GM23338 (cell line): Measurements from ENCODE around the gene ADGB. TPM values are rescaled to one million over a fixed set of nuclear protein-coding genes. Genes with fewer than 3 reads are reported as not detected.
A peak's percentile ranks its signal among the peaks of the same experiment; 100 is the strongest.

Experiments used
- ATAC-seq: fragments of 200-7000 bp; cut with Tn5 transposase; 3 replicates; pipeline ENCODE4 v1.9.1; 2020
- DNase-seq: peaks from one replicate; pipeline ENCODE4 v3.0.0-alpha.2; 2015; ENCODE audit warnings: low spot score
- H2AFZ ChIP-seq: fragments of 200-600 bp; sonication (generic); 2 replicates; pipeline ENCODE4 v1.8.0; 2016; ENCODE audit warnings: antibody characterized with exemption, mild to moderate bottlenecking, moderate library complexity
- H3F3A ChIP-seq: fragments of 200-600 bp; sonication (generic); replicated peaks from 2 replicates; pipeline ENCODE4 v1.8.0; 2017; ENCODE audit warnings: antibody characterized with exemption, mixed run types, low read depth
- H3K27ac ChIP-seq: fragments of 200-600 bp; sonication (generic); 2 replicates; pipeline ENCODE4 v1.6.1; 2016; ENCODE audit warnings: low read depth
- H3K27me3 ChIP-seq: fragments of 200-600 bp; sonication (generic); 2 replicates; pipeline ENCODE4 v1.8.0; 2016; ENCODE audit warnings: mild to moderate bottlenecking, mixed run types, moderate library complexity; ENCODE audit not compliant: insufficient read depth
- H3K36me3 ChIP-seq: fragments of 200-600 bp; sonication (generic); 2 replicates; pipeline ENCODE4 v1.8.0; 2016; ENCODE audit warnings: mild to moderate bottlenecking; ENCODE audit not compliant: insufficient read depth
- H3K4me1 ChIP-seq: fragments of 200-600 bp; sonication (generic); 2 replicates; pipeline ENCODE4 v1.8.0; 2016; ENCODE audit warnings: mild to moderate bottlenecking, moderate library complexity; ENCODE audit not compliant: insufficient read depth
- H3K4me2 ChIP-seq: fragments of 200-600 bp; sonication (generic); 2 replicates; pipeline ENCODE4 v1.7.1; 2017; ENCODE audit warnings: mixed run types
- H3K4me3 ChIP-seq: fragments of 200-600 bp; sonication (generic); 2 replicates; pipeline ENCODE4 v1.6.1; 2016; ENCODE audit warnings: mixed run types
- H3K79me2 ChIP-seq: fragments of 200-600 bp; sonication (generic); replicated peaks from 2 replicates; pipeline ENCODE4 v1.8.0; 2017; ENCODE audit warnings: mild to moderate bottlenecking; ENCODE audit not compliant: insufficient read depth
- H3K9me2 ChIP-seq: fragments of 200-600 bp; sonication (generic); 2 replicates; pipeline ENCODE4 v1.8.0; 2017; ENCODE audit not compliant: insufficient read depth
- H4K20me1 ChIP-seq: fragments of 200-600 bp; sonication (generic); replicated peaks from 2 replicates; pipeline ENCODE4 v1.8.0; 2017; ENCODE audit warnings: mild to moderate bottlenecking; ENCODE audit not compliant: insufficient read depth
- H3K27ac Mint-ChIP-seq: 2 replicates; pipeline ENCODE4 v1.8.0; 2020; ENCODE audit warnings: inconsistent platforms, mild to moderate bottlenecking, moderate library complexity, mixed read lengths
- H3K27me3 Mint-ChIP-seq: 3 replicates; pipeline ENCODE4 v1.8.0; 2022; ENCODE audit warnings: low read depth, mild to moderate bottlenecking, moderate library complexity, mixed read lengths, inconsistent platforms; ENCODE audit not compliant: insufficient read depth, poor library complexity
- H3K36me3 Mint-ChIP-seq: 3 replicates; pipeline ENCODE4 v1.8.0; 2021; ENCODE audit warnings: low read depth, mild to moderate bottlenecking, inconsistent platforms, moderate library complexity, mixed read lengths
- H3K4me1 Mint-ChIP-seq: 3 replicates; pipeline ENCODE4 v1.8.0; 2020; ENCODE audit warnings: mild to moderate bottlenecking, inconsistent platforms, mixed read lengths
- H3K4me3 Mint-ChIP-seq: 3 replicates; pipeline ENCODE4 v1.8.0; 2021; ENCODE audit warnings: moderate library complexity, mild to moderate bottlenecking, inconsistent platforms, mixed read lengths
- H3K9me3 Mint-ChIP-seq: 3 replicates; pipeline ENCODE4 v1.8.0; 2020; ENCODE audit warnings: moderate library complexity, mild to moderate bottlenecking, inconsistent platforms, mixed read lengths
- CREB1 ChIP-seq: fragments of 250-450 bp; sonication (Bioruptor Pico); IDR thresholded peaks from 2 replicates; pipeline ENCODE4 v1.5.0; 2020; ENCODE audit warnings: low read depth, mild to moderate bottlenecking, moderate library complexity
- CTCF ChIP-seq, 2 experiments: fragments of 200-600 bp in 1 of 2; sonication (generic) in 1 of 2; conservative IDR thresholded peaks; 2 replicates each; pipeline versions ENCODE4 v1.5.1 to v1.6.1; 2016 to 2017; ENCODE audit warnings: antibody characterized with exemption in 2 of 2, low read depth in 2 of 2, mild to moderate bottlenecking in 2 of 2, moderate library complexity in 1 of 2
- REST ChIP-seq: IDR thresholded peaks from one replicate; pipeline ENCODE4 v1.6.1; 2018; ENCODE audit warnings: antibody characterized with exemption; ENCODE audit not compliant: unreplicated experiment
- STAT1 ChIP-seq: IDR thresholded peaks from one replicate; pipeline ENCODE4 v1.6.1; 2016; ENCODE audit warnings: antibody characterized with exemption; ENCODE audit not compliant: unreplicated experiment
- ZNF462 ChIP-seq: fragments of 250-450 bp; sonication (Bioruptor Pico); IDR thresholded peaks from 2 replicates; pipeline ENCODE4 v1.5.0; 2020; ENCODE audit warnings: mild to moderate bottlenecking, moderate library complexity
- polyA plus RNA-seq: library from polyadenylated mRNA; unstranded; fragments of >200 nt; fragmentation: Nextera tagmentation; extraction: Ambion mirVana; gene quantifications from 2 replicates; pipeline ENCODE4 v1.2.1, GENCODE V29; 2016
- total RNA-seq: library from RNA; depleted of rRNA; stranded (reverse); fragments of >200 nt; shearing (Covaris generic); gene quantifications from 2 replicates; pipeline ENCODE4 v1.2.3, GENCODE V29; 2014

The ADGB gene
- total and polyA plus RNA-seq, 2 experiments from 2014 or later = not detected

GRCh38 chr6:146693342-146693741 is 94.6 kb downstream of the ADGB start:
- H3K4me3 ChIP-seq = no peak overlapping the region
- no peak for DNase-seq
- no peak overlapping the region for H3K27ac ChIP-seq
- no peaks in the 10 kb centered on the region for H3K79me2 ChIP-seq
- no peaks in the 10 kb centered on the region for H4K20me1 ChIP-seq
- H3K9me2 ChIP-seq = no peaks in the 10 kb centered on the region
- TF ChIP-seq REST (no peak), CTCF (conservative IDR thresholded peaks at IDR 0.05; ENCODE audit: low read depth in 2 of 2) (no peak), ZNF462 (no peak), CREB1 (no peak), STAT1 (no peak)
- no peaks in the 10 kb centered on the region for H3F3A ChIP-seq
- H3K27ac Mint-ChIP-seq = peak overlapping the region; percentile 34; the same call in 1 of the 2 replicates
- no peaks in the 10 kb centered on the region for H3K27me3 ChIP-seq
- no peaks in the 10 kb centered on the region for H3K27me3 Mint-ChIP-seq
- H3K9me3 Mint-ChIP-seq = no peaks in the 10 kb centered on the region
- no peak overlapping the region for H3K4me3 Mint-ChIP-seq
- no peak for ATAC-seq
- no peaks in the 10 kb centered on the region for H3K4me1 ChIP-seq
- peaks cover 3% of the 10 kb centered on the region; the same call in 1 of the 3 replicates for H3K4me1 Mint-ChIP-seq
- no peaks in the 10 kb centered on the region for H3K36me3 ChIP-seq
- no peak overlapping the region for H3K4me2 ChIP-seq
- peak overlapping the region; percentile 70 for H2AFZ ChIP-seq
- H3K36me3 Mint-ChIP-seq = no peaks in the 10 kb centered on the region
